Activated CD8-positive, alpha-beta memory T cell treated with anti-CD3 and anti-CD28 coated beads, Interleukin-2, amount 10 ng/mL, durations not matched to agents 7 days and 5 days (primary cell): ENCODE measurements around the gene TPRN. TPM values are rescaled to one million over a fixed set of nuclear protein-coding genes. Genes with fewer than 3 reads are reported as not detected.

Source experiments
- ATAC-seq: fragments of 150-1000 bp; cut with Tn5 transposase; one replicate; pipeline ENCODE4 v1.10.0; 2021; ENCODE audit warnings: moderate library complexity
- CTCF ChIA-PET: fragments of 350-600 bp; sonication (Branson Sonifier 250); formaldehyde crosslinking; loops from one replicate; lab custom pipeline; 2021; ENCODE audit warnings: antibody characterized with exemption; lab: Charles Lee
- DNase-seq: peaks from one replicate; pipeline ENCODE4 v3.0.0-alpha.2; 2020
- H3K27ac Mint-ChIP-seq: one replicate; pipeline ENCODE4 v1.8.0; 2021; ENCODE audit warnings: mild to moderate bottlenecking, mixed read lengths
- H3K27me3 Mint-ChIP-seq: one replicate; pipeline ENCODE4 v1.8.0; 2021; ENCODE audit warnings: mixed read lengths
- H3K36me3 Mint-ChIP-seq: one replicate; pipeline ENCODE4 v1.8.0; 2021; ENCODE audit warnings: mild to moderate bottlenecking, mixed read lengths
- H3K4me1 Mint-ChIP-seq: one replicate; pipeline ENCODE4 v1.8.0; 2021; ENCODE audit warnings: mixed read lengths
- H3K4me3 Mint-ChIP-seq: one replicate; pipeline ENCODE4 v1.8.0; 2021; ENCODE audit warnings: mild to moderate bottlenecking, moderate library complexity, mixed read lengths
- H3K9me3 Mint-ChIP-seq: one replicate; pipeline ENCODE4 v1.8.0; 2022; ENCODE audit warnings: low read depth, mixed read lengths
- total RNA-seq, 2 experiments: library from RNA; stranded (reverse); gene quantifications; one replicate each; pipeline ENCODE4 v1.2.3, GENCODE V29; 2021

Gene TPRN
- total RNA-seq, 2 experiments from 2014 or later: 11.1 to 13.3 TPM

DNA sequence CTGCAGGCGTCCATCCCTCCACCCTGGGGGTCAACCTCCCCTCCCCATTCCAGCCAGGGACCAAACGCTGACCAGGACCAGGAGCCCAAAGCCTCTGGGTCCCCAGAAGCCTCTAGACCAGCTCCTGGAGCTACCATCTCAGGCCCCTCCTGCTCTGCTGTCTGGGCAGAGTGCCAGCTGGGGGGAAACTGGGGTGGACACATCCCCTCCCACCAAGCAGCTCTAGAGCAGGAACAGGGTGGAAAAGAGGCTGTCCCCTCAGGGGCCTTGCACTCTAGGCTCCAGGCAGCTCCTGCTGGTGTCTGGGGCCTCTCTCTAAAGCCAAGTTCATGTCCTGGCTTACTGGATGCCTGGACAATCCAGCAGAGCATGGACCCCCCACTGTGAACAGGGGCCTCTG lies 7.7 kb downstream of the TPRN start:
- no peaks in the 10 kb centered on the region for H3K27me3 Mint-ChIP-seq
- H3K4me3 Mint-ChIP-seq: no peak overlapping the region
- no peaks in the 10 kb centered on the region for H3K9me3 Mint-ChIP-seq
- CTCF ChIA-PET: interaction anchor here (0.8 to 1.2 kb wide), 2 partner anchors 8 to 44 kb away, joined by 4 read pairs; partner anchors contain the start of gene TPRN
- DNase-seq (no peak), ATAC-seq (no peak)
- H3K36me3 Mint-ChIP-seq: peaks cover 2% of the 10 kb centered on the region
- peaks cover 16% of the 10 kb centered on the region for H3K4me1 Mint-ChIP-seq
- H3K27ac Mint-ChIP-seq: no peak overlapping the region

DNA sequence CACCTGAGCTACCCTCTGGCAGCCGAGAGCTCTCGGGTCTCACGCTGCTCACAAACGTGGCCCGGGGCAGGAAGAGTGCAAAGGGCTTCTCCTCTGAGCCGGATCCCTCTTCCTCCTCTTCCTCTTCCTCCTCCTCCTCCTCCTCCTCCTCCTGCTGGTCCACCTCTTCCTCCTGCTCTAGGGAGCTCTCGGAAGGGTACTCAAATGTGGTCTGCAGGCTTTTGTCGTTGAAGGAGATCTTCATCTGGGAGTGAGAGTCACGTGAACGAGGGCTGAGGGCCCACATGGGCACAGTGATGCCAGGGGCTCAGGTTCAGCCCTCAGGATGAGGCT lies 8.1 kb downstream of the TPRN start:
- H3K27me3 Mint-ChIP-seq: no peaks in the 10 kb centered on the region
- peaks cover 2% of the 10 kb centered on the region for H3K36me3 Mint-ChIP-seq
- CTCF ChIA-PET: interaction anchor here (1.2 kb wide), 1 partner anchor 8 kb away, joined by 4 read pairs; the partner anchor contains the start of gene TPRN
- no peaks in the 10 kb centered on the region for H3K9me3 Mint-ChIP-seq
- DNase-seq: no peak
- no peak overlapping the region for H3K4me3 Mint-ChIP-seq
- no peak overlapping the region for H3K27ac Mint-ChIP-seq
- peaks cover 19% of the 10 kb centered on the region for H3K4me1 Mint-ChIP-seq
- no peak for ATAC-seq

DNA sequence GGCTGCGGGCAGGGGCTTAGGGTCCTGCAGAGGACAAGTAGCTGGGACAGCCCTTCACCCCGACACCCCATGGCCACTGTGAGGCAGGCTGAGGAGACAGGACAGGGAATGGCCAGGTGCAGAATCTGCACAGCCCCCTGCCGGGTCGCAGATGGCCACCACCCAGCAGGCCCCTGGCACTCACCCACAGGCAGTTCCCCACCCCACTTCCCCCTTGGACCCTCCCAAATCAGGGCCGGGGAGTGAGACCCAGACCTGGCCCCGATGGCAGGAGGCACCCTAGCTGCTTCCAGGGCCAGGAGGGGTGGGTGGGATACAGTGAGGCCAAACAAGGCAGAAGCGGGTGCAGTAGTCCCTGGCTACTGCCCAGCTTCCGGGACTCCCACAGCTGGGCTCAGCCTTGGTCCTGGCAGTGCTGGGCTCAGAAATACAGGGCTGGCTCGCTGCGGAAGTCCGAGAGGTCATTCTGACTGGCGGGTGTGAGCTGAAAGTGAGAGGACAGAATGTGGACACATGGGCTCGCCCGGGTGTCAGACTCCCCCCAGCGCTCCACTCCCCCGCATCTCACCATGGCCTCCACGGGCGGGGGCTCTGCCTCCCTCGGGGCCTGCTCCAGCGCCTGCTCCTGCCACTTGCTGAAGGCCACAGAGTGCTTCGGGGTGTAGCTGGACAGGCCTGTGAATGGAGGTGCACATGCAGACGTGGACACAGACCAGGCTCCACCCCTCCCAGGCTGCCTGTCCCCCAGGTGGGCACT lies 8.7 kb downstream of the TPRN start:
- no peaks in the 10 kb centered on the region for H3K27me3 Mint-ChIP-seq
- DNase-seq (no peak), ATAC-seq (no peak)
- H3K4me1 Mint-ChIP-seq: peaks cover 24% of the 10 kb centered on the region
- H3K36me3 Mint-ChIP-seq: peaks cover 2% of the 10 kb centered on the region
- no peak overlapping the region for H3K4me3 Mint-ChIP-seq
- H3K9me3 Mint-ChIP-seq: no peaks in the 10 kb centered on the region
- no peak overlapping the region for H3K27ac Mint-ChIP-seq
- CTCF ChIA-PET: interaction anchor here (1.2 kb wide), 1 partner anchor 9 kb away, joined by 4 read pairs; the partner anchor contains the start of gene TPRN

DNA sequence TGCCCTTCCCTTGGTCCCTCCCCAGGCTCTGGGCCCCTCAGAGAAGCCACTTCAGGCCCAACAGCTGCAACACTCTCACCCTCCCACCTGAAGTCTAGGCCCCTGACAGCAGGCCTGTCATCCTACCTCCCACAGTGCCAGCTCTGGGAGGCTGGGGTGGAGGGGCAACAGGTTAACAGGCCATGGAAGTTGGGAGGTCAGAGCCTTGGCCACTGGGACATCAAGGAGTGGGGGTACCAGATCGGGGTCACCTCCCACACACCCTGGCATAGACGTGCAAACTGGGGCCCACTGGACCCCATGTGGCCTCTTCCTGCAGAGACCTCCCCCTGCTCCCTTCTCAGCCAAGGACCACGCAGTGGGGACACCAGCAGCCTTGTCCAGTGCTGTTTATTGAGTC lies 9.3 kb downstream of the TPRN start:
- Mint-ChIP-seq H3K36me3 (peaks cover 2% of the 10 kb centered on the region), H3K4me1 (peaks cover 29% of the 10 kb centered on the region), H3K9me3 (no peaks in the 10 kb centered on the region), H3K4me3 (no peak overlapping the region), H3K27ac (peak overlapping the region; percentile 36), H3K27me3 (no peaks in the 10 kb centered on the region)
- ATAC-seq (no peak), DNase-seq (no peak)
- CTCF ChIA-PET: interaction anchor here (5.1 kb wide), 1 partner anchor 13 kb away, joined by 55 read pairs; the partner anchor contains the start of genes NDOR1, TMEM203 and TPRN

DNA sequence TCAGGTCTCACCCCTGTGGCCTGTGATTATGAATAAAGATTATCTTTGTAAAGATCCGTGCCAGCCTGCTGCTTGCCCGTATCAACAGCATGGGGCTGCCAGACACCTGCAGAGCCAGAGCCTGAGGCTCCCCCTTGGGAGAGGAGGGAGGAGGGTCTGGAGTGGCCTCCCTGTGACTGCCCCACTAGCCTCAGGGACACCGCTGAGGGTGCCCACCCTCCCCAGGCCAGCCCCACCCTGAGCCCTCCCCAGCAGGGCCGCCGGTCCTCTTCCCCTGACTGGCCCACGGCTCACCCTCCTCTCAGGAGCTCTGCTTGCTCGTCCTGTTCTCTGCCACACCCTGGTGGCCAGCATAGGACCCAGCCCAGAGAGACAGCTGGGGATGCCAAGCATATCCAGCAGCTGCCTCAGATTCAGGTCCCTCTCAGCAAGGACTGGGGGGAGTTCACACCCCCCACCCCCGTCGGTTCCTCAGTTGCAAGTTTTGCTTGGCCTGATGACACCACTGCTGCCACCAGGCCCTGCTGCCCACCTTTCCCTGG lies 10.2 kb downstream of the TPRN start:
- Mint-ChIP-seq H3K27me3 (no peaks in the 10 kb centered on the region), H3K9me3 (no peaks in the 10 kb centered on the region), H3K27ac (peak overlapping the region; percentile 36), H3K4me1 (peaks cover 34% of the 10 kb centered on the region), H3K4me3 (peak overlapping the region; percentile 28), H3K36me3 (peaks cover 2% of the 10 kb centered on the region)
- CTCF ChIA-PET: interaction anchor here (0.7 to 5.1 kb wide), 7 partner anchors 8 to 70 kb away, joined by 3 to 55 read pairs (median 12); partner anchors contain the start of genes CYSRT1, NDOR1, RNF208 and RNF224
- DNase-seq (no peak), ATAC-seq (no peak)

DNA sequence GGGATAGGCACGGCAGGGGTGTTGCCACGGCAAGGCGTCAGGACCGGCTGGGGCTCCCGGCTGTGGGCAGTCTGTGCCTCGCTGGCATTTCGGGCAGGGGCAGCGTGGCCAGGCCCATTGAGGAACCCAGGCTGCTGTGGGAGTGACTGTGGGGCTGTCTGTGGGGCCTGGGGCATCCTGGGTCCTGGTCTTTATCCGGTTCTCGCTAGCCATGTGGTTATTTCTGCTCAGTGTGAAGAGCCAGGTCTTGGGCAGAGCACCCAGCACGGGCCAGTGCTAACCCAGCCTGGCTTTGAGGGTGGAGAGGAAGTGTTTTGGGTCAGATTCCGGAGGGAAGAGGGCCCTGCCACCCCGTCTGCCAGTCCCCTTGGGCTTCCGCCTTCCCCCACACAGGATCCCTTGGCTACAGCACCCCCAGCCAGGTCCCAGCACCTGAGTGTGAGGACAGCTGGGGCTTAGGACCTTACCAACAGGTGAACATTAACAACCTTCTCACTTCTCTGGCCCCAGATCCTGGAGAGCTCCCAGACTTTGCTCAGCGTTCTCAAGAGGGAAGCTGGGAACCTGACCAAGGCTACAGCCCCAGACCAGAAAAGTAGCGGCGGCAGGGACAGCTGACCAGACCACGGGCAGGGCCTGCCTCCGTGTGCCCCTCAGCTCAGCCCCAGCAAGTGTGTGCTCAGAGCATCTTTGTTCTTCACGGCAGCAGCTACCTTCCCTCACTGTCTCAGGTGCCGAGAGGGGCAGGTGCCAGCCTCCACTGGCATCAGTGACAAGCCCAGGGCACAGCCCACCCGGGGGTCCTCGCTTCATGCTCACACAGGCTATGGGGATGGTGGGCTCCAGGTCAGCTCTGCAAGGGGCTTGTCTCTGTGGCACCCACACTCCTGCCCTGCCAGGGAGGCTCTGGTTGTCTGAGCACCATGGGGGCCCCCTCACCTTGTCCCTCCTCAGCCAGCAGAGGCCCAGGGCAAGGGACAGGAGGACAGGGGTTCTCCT lies 10.9 kb downstream of the TPRN start:
- H3K27ac Mint-ChIP-seq: peak overlapping the region; percentile 92
- no peak for DNase-seq
- peaks cover 35% of the 10 kb centered on the region for H3K4me1 Mint-ChIP-seq
- no peak for ATAC-seq
- CTCF ChIA-PET: interaction anchor here (0.9 to 5.1 kb wide), 24 partner anchors 9 to 161 kb away, joined by 3 to 55 read pairs (median 4); partner anchors contain the start of genes CYSRT1, NDOR1, NELFB and RNF208
- peak overlapping the region; percentile 93 for H3K4me3 Mint-ChIP-seq
- peaks cover 2% of the 10 kb centered on the region for H3K36me3 Mint-ChIP-seq
- H3K27me3 Mint-ChIP-seq: no peaks in the 10 kb centered on the region
- H3K9me3 Mint-ChIP-seq: no peaks in the 10 kb centered on the region

DNA sequence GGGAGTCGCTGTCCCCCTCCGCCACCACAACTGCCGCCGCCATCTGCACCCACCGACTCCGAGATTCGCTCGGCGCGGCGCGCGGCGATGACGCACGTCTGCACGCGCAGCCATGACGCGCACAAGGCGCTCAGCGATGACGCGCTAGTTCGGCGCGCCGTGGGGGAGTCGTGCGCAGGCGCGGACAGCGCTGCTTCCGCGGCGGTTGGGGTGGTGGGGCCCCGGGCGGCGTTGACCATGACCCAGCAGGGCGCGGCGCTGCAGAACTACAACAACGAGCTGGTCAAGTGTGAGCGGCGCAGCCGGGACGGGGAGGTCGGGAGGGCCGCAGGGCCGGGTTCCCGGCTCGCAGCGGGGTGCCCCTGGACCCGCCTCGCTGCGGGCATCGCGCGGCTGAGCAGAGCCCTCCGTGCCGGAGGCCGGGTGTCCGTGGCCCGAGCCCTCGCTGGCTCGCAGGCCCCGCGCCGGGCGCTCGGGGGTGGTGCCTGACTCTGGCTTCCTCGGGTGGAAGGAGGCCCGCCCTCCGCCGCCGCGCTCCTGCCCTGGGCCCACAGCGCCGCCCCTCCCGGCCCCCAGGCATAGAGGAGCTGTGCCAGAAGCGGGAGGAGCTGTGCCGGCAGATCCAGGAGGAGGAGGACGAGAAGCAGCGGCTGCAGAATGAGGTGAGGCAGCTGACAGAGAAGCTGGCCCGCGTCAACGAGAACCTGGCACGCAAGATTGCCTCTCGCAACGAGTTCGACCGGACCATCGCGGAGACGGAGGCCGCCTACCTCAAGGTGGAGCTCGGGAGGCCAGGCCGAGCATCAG lies 11.8 kb downstream of the TPRN start, which contains the start of the genes ANAPC2 and SSNA1:
Gene ANAPC2 (minus strand): TSS at position 71 of the 807 bp plus-strand sequence. CDS start 28 bp downstream, at position 43.
Gene SSNA1 (plus strand): TSS at position 187 of the 807 bp plus-strand sequence. CDS start 51 bp downstream, at position 238.
- peak within 1 kb of the TSS; percentile 93 for H3K4me3 Mint-ChIP-seq
- CTCF ChIA-PET: interaction anchor here (0.9 to 5.1 kb wide), 26 partner anchors 10 to 160 kb away, joined by 3 to 55 read pairs (median 4); partner anchors contain the start of genes CYSRT1, NDOR1, NELFB and RNF208
- no peaks in the 10 kb centered on the region for H3K27me3 Mint-ChIP-seq
- H3K36me3 Mint-ChIP-seq: peaks cover 2% of the 10 kb centered on the region
- peak within 1 kb of the TSS; percentile 92 for H3K27ac Mint-ChIP-seq
- peak; percentile 81 for ATAC-seq
- peaks cover 35% of the 10 kb centered on the region for H3K4me1 Mint-ChIP-seq
- H3K9me3 Mint-ChIP-seq: no peaks in the 10 kb centered on the region
- peak; percentile 93 for DNase-seq

DNA sequence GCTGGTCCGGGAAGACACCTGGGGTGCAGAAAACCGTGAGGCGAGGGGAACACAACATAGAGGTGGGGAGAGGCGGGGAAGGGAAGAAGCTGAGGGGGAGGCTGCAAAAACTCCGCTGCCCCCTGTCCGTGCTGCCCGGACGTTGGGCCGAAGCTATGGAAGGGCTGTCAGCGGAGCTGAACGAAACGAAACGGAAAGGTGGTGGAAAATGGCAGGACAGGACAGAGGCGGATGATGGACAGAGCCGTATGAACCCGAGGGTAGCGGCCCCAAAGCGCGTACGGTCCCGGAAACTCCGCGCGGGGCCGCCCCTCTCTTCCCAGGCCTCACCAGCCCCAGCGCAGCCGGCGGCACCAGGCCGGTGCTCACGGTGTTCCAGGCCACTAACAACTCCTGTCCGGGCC lies 12.5 kb downstream of the TPRN start:
- Mint-ChIP-seq H3K4me3 (peak overlapping the region; percentile 93), H3K36me3 (peaks cover 2% of the 10 kb centered on the region), H3K9me3 (no peaks in the 10 kb centered on the region), H3K27me3 (no peaks in the 10 kb centered on the region), H3K27ac (peak overlapping the region; percentile 92), H3K4me1 (peaks cover 35% of the 10 kb centered on the region)
- ATAC-seq: no peak
- CTCF ChIA-PET: interaction anchor here (0.9 to 5.1 kb wide), 17 partner anchors 10 to 154 kb away, joined by 3 to 55 read pairs (median 8); partner anchors contain the start of genes CYSRT1, NDOR1, NELFB and RNF208
- no peak for DNase-seq

DNA sequence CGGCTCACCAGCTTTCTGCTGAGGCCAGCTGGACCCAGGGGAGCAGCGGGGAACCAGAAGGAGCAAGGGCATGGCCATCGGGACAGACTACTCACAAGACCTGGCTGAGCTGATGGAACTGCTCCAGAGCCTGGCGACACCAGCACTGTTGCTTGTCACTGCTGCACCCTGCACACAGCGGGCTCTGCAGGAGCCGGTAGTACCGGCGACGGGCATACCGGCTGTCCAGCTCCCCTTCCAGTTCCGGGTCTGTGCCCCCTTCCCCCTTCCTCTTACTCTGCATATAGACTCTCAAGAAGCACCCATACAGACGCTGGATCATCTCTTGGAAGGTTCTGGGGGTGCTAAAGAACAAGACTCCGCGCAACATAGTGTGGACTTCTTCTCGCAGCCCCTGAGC lies 13.2 kb downstream of the TPRN start:
- peak overlapping the region; percentile 92 for H3K27ac Mint-ChIP-seq
- peak overlapping the region; percentile 93 for H3K4me3 Mint-ChIP-seq
- H3K27me3 Mint-ChIP-seq: no peaks in the 10 kb centered on the region
- DNase-seq (no peak), ATAC-seq (no peak)
- H3K9me3 Mint-ChIP-seq: no peaks in the 10 kb centered on the region
- peaks cover 2% of the 10 kb centered on the region for H3K36me3 Mint-ChIP-seq
- CTCF ChIA-PET: interaction anchor here (1.2 to 5.1 kb wide), 8 partner anchors 11 to 67 kb away, joined by 6 to 55 read pairs (median 11); partner anchors contain the start of genes CYSRT1, NDOR1, NELFB and RNF208
- H3K4me1 Mint-ChIP-seq: peaks cover 35% of the 10 kb centered on the region

DNA sequence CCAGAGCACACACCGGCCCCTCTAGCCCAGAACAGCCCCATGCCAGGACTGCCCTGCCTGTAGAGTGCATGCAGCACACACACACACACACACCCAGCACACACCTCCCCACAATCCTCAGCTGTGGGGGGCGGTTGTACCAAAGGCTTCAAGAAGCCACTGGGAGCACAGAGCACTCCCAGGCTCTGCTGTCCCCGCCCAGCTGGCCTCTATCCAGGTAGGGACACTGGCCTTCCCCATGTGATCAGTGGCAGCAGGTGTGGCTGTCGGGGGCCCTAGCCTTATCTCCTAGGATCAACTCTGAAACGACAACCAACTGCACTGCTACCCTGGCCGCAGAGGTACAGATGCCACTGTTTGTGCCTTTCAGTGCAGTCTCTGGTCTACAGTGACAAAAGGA lies 14.2 kb downstream of the TPRN start:
- Mint-ChIP-seq H3K4me3 (peak overlapping the region; percentile 93), H3K27ac (no peak overlapping the region), H3K9me3 (no peaks in the 10 kb centered on the region), H3K36me3 (peaks cover 5% of the 10 kb centered on the region), H3K4me1 (peaks cover 35% of the 10 kb centered on the region), H3K27me3 (no peaks in the 10 kb centered on the region)
- ATAC-seq: no peak
- no peak for DNase-seq
- CTCF ChIA-PET: interaction anchor here (3.5 to 5.1 kb wide), 2 partner anchors 18 to 50 kb away, joined by 15 to 55 read pairs; partner anchors contain the start of genes NDOR1, TMEM203 and TPRN

DNA sequence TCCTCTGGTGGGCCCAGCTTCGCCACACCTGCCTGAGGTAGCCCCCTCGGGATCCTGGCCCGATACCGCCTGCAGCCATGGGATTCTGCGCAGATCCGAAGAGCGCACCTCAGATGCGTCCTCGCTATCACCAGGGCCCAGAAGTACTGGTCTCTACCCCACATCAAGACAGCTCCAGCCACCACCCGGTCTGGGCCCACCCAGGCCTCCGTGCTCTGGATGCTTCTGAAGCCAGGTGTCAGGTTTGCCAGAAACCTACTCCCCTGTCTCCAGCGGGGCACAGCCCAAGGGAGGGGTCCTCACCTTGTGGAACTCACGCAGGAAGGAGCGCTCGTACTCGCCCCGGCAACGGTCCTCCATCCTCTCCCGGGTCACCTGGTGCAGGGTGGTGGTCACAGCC lies 14.6 kb downstream of the TPRN start:
- Mint-ChIP-seq H3K9me3 (no peaks in the 10 kb centered on the region), H3K36me3 (peaks cover 5% of the 10 kb centered on the region), H3K4me1 (peaks cover 35% of the 10 kb centered on the region), H3K27me3 (no peaks in the 10 kb centered on the region), H3K4me3 (no peak overlapping the region), H3K27ac (no peak overlapping the region)
- no peak for DNase-seq
- ATAC-seq: no peak
- CTCF ChIA-PET: no interaction called here
